ENCODE data around the gene LENEP.

The LENEP gene

DNA sequence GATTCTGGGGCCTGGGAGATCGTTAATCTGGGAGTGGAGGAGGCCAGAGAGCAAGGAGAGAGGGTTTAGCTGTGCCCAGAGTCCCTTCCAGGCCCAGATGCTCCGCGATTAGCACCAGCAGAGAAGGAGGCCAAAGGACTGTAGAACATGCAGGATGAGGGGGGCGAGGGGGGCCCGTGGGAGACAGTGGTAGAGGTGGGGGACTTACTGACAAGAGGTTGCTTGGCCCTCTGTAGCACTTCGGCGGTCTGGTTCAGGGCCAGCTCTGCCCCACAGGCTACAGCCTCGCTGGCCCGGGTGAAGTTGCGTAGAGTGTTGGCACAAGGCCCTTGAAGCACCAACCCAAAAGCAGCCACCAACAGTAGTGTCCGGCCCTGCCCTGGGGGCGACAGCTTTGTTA is 39.5 kb downstream of the LENEP start:
- H3K4me3 ChIP-seq (ENCODE audit: low read depth in 1 of 2, low read length in 2 of 2), result no peak overlapping the region
- peaks cover 28% of the 10 kb centered on the region for H3K27me3 ChIP-seq (ENCODE audit: insufficient read depth, low read length, poor library complexity)
- peaks cover 12% of the 10 kb centered on the region; the same call in 1 of the 2 replicates for H4K20me1 ChIP-seq (ENCODE audit: insufficient read depth, low read length)
- TF ChIP-seq, protein P1, sequence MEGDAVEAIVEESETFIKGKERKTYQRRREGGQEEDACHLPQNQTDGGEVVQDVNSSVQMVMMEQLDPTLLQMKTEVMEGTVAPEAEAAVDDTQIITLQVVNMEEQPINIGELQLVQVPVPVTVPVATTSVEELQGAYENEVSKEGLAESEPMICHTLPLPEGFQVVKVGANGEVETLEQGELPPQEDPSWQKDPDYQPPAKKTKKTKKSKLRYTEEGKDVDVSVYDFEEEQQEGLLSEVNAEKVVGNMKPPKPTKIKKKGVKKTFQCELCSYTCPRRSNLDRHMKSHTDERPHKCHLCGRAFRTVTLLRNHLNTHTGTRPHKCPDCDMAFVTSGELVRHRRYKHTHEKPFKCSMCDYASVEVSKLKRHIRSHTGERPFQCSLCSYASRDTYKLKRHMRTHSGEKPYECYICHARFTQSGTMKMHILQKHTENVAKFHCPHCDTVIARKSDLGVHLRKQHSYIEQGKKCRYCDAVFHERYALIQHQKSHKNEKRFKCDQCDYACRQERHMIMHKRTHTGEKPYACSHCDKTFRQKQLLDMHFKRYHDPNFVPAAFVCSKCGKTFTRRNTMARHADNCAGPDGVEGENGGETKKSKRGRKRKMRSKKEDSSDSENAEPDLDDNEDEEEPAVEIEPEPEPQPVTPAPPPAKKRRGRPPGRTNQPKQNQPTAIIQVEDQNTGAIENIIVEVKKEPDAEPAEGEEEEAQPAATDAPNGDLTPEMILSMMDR (IDR thresholded peaks at IDR 0.05; ENCODE audit: borderline replicate concordance, extremely low read depth, low read length, poor library complexity, severe bottlenecking), result no peak
- TF ChIP-seq EZH2 (IDR thresholded peaks at IDR 0.05; ENCODE audit: borderline replicate concordance, low read depth, low read length, severe bottlenecking), result no peak
- no peaks in the 10 kb centered on the region for H3K9me3 ChIP-seq (ENCODE audit: insufficient read depth, low read length, severe bottlenecking)
- no peaks in the 10 kb centered on the region for H3K79me2 ChIP-seq (ENCODE audit: insufficient read depth, low read length)
- H3K4me1 ChIP-seq (ENCODE audit: insufficient read depth, low read length), result no peaks in the 10 kb centered on the region
- no peaks in the 10 kb centered on the region for H3K36me3 ChIP-seq (ENCODE audit: insufficient read depth, low read length)
- no peak overlapping the region for H3K27ac ChIP-seq (ENCODE audit: low read length)
- no peak overlapping the region for H3K4me2 ChIP-seq (ENCODE audit: insufficient read depth, low read length)
- DNase-seq, result no peak
- no peak overlapping the region for H3K9ac ChIP-seq (ENCODE audit: low read depth, low read length)
- no peak for ATAC-seq (ENCODE audit: insufficient read depth, low read depth)
- no peak overlapping the region for H2AFZ ChIP-seq (ENCODE audit: low read depth, low read length)

- Histone ChIP-seq H2AFZ (ENCODE audit: low read depth, low read length) (no peak within 1 kb of the TSS), H3K4me3 (ENCODE audit: low read depth in 1 of 2, low read length in 2 of 2) (no peak within 1 kb of the TSS), H3K27ac (ENCODE audit: low read length) (no peak within 1 kb of the TSS), H3K4me2 (ENCODE audit: insufficient read depth, low read length) (no peak within 1 kb of the TSS), H3K79me2 (ENCODE audit: insufficient read depth, low read length) (no peaks in the 10 kb centered on the region), H3K9ac (ENCODE audit: low read depth, low read length) (no peak within 1 kb of the TSS), H3K27me3 (ENCODE audit: insufficient read depth, low read length, poor library complexity) (peaks cover 34% of the 10 kb centered on the region), H3K36me3 (ENCODE audit: insufficient read depth, low read length) (no peaks in the 10 kb centered on the region), H3K4me1 (ENCODE audit: insufficient read depth, low read length) (no peaks in the 10 kb centered on the region), H4K20me1 (ENCODE audit: insufficient read depth, low read length) (peaks cover 12% of the 10 kb centered on the region; the same call in 1 of the 2 replicates), H3K9me3 (ENCODE audit: insufficient read depth, low read length, severe bottlenecking) (no peaks in the 10 kb centered on the region)
- ATAC-seq (ENCODE audit: insufficient read depth, low read depth) (no peak), DNase-seq (no peak)
- no peak for TF ChIP-seq EZH2 (IDR thresholded peaks at IDR 0.05; ENCODE audit: borderline replicate concordance, low read depth, low read length, severe bottlenecking)
- TF ChIP-seq, protein P1 (IDR thresholded peaks at IDR 0.05; ENCODE audit: borderline replicate concordance, extremely low read depth, low read length, poor library complexity, severe bottlenecking), result no peak
These were observed 40.1 kb downstream of the LENEP start, which contains the start of the genes DCST1 and DCST2 for GRCh38 chr1:155033524-155033923. Gene DCST1 (plus strand): TSS chr1:155033824. CDS start chr1:155034037, 213 bp downstream. Gene DCST2 (minus strand): TSS chr1:155033781. CDS start chr1:155033701, 80 bp downstream.

- ATAC-seq (ENCODE audit: insufficient read depth, low read depth), result no peak
- H3K36me3 ChIP-seq (ENCODE audit: insufficient read depth, low read length), result no peaks in the 10 kb centered on the region
These were observed 41.2 kb downstream of the LENEP start for GRCh38 chr1:155034318-155035208.

More at GRCh38 chr1:155034318-155035208, 41.2 kb downstream of the LENEP start:
- TF ChIP-seq EZH2 (IDR thresholded peaks at IDR 0.05; ENCODE audit: borderline replicate concordance, low read depth, low read length, severe bottlenecking), result no peak
- TF ChIP-seq, protein P1 (IDR thresholded peaks at IDR 0.05; ENCODE audit: borderline replicate concordance, extremely low read depth, low read length, poor library complexity, severe bottlenecking), result no peak
- H3K4me1 ChIP-seq (ENCODE audit: insufficient read depth, low read length), result no peaks in the 10 kb centered on the region
- H2AFZ ChIP-seq (ENCODE audit: low read depth, low read length), result no peak overlapping the region
- DNase-seq, result no peak
- H3K27me3 ChIP-seq (ENCODE audit: insufficient read depth, low read length, poor library complexity), result peaks cover 30% of the 10 kb centered on the region
- no peak overlapping the region for H3K9ac ChIP-seq (ENCODE audit: low read depth, low read length)
- no peak overlapping the region for H3K4me2 ChIP-seq (ENCODE audit: insufficient read depth, low read length)
- H3K9me3 ChIP-seq (ENCODE audit: insufficient read depth, low read length, severe bottlenecking), result no peaks in the 10 kb centered on the region
- H3K27ac ChIP-seq (ENCODE audit: low read length), result no peak overlapping the region
- H4K20me1 ChIP-seq (ENCODE audit: insufficient read depth, low read length), result peaks cover 12% of the 10 kb centered on the region; the same call in 1 of the 2 replicates
- H3K79me2 ChIP-seq (ENCODE audit: insufficient read depth, low read length), result no peaks in the 10 kb centered on the region
- H3K4me3 ChIP-seq (ENCODE audit: low read depth in 1 of 2, low read length in 2 of 2), result no peak overlapping the region

Data from DND-41 (cell line).